Measurements from ENCODE around the gene LAMA4.
"Not testable (repeated sequence)": the region's sequence is repeated elsewhere in the genome, so short reads cannot be mapped to it uniquely, and the experiment has no call there.

LAMA4 gene

DNA sequence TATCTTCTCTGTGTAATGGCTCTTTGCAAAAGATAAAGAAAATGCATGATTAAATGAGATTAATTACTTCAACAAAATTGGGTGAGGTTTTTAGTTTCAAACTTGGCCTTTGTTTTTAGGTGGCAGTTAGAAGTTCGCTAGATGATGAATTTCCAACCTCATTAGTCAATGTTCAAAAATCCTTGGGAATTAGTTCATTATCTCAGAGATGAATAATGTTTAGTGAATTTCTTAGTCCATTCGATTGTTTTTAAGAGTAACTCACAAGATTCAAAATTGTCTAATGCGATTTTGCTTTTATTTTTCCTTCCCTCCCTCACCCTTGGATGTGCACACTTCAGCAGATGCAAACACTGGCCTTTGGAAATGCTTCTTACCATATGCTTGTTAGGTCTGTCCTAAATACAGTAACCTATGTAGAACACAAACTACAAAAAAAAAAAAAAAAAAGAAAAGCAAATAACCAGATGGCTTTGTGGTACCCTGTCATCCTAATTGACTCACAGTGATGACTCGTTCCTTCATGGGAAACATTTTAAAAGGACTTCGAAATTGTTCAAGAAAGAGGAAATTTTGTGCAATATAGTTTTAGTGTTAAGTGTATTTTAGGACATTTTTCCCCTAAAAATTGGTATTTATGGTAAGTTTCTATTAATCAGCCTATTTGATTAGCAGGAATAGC is 100.3 kb downstream of the LAMA4 start:
- DNase-seq (ENCODE audit: low read depth in 2 of 2): no peak

DNA sequence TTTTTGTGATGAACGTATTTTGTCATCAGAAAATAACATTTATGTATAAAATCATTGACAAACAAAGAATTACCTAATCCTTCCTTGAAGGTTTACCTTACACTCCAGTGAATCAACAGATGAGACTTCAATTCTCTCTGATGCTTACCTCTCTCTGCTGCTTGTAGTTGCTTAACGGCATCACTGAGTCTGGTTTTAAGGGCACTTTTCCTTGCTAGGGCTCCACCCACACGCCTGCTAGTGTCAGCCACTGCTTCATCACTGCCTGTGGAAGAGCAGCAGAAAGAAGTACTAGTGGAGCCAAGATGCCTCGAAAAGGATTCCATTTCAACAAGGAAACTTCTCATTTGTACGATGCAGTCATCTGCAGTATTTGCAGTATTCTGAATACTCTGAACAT is 104.0 kb downstream of the LAMA4 start:
- DNase-seq (ENCODE audit: low read depth in 2 of 2): no peak

DNA sequence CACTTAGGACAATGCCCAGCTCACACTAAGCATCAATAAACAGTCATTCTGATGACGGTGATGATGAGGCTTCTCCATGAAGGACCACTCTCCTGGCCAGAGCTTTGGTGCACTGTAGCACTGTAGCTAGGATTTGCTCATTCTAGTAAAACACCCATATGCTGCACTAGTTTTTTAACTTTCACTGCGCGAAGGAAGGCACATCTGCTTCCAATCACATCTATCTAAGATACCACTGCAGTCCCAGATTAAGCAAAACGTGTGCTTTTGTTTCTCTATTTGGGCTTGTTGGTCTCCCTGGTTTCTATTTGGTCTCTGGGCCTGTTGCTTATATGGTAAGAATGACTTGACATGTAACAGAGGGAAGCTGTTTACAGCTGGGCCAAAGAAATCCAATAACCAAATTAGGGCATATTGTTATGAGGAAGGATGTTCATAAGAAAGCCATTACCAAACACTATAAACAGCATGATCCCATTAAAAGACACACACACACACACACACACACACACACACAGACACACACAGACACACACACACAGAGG is 104.6 kb downstream of the LAMA4 start:
- DNase-seq (ENCODE audit: low read depth in 2 of 2): no peak

DNA sequence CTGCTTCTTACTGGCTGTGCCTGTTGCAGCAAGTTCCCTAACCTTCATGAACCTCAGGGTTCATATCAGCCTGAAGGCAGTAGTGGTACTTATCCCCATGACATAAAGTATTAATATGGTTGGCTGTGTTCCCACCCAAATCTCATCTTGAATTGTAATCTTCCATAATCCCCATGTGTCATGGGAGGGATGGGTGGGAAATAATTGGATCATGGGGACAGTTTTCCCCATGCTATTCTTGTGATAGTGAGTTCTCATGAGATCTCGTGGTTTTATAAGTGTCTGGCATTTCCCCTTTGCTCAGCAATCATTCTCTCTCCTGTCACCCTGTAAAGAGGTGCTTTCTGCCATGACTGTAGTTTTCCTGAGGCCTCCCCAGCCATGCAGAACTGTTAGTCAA is 105.1 kb downstream of the LAMA4 start:
- DNase-seq (ENCODE audit: low read depth in 2 of 2): no peak

DNA sequence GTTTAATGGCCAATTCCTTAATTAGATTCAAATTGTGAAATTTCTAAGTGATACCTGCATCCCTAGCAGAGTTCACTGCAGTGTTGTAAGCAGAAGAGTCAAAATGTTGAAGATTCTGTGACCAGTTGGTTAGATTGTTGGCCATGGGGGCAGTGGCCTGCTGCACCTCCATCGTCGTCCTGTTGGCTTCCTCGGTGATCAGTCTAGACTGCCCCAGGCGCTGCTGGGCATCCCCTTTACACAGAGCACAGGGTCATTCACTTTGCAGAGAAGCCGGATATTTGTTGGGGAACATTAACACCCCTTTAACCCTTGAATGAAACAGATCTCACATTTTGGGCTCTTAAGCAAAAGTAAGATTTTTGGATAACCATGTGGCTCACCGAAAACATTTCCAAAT is 106.3 kb downstream of the LAMA4 start:
- no peak for DNase-seq (ENCODE audit: low read depth in 2 of 2)

DNA sequence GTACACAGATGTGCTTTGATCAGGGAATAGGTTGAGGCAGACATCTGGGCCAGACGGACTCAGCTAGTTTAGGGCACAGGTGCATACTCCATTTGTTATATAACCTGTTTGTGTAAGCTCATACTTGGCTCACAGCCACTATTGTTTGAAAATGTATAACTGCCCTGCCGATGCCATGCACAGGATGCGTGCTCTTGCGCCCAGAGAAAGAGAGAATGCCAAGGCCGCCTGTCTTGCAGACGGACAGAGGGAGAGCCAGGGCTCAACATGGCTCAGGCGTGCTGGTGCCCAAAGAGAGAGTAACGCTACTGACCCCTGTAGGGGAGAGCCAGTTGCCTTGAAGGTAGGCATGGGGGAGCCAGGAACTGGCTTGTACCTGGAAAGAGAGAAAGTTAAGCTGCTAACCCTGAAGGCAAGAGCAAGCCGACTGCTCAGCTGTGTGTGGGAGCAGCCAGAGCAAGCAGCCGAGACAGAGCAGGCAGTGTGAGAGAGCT is 109.2 kb downstream of the LAMA4 start:
- DNase-seq (ENCODE audit: low read depth in 2 of 2): no peak

DNA sequence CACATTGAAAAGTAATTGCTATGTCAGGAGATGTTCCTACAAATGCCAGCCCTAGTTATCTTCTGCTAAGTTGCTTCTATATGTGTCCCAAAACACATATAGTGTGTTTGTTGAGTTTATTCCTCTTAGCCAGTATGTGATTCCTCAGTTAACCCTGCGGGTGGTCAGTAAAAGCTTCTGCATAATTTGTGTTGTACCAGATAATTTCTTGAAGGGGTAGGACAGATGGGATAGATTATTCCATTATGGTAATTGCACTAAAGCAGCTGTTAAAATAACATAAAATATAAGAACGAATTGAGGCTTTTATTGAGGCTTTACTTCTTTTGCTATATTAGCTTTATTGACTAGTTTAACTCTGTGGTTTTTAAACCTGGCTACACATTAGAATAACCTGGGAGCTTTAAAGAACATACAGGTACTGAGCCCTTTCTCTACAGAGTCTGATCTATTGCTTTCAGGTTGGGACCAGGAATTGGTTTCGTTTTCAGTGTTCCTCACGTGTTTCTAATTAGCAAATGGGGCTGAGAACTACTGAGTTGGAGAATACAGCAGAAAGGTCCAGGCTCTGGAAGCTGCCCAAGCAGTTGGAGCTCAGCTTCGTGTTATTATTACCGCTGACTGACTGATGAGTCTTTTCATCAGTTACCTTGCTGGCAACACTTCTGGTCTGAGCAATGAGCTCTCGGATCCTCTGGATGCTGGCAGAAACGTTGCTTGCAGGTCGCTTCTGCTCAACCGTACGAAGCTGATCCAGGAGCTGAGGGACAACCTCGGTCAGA is 110.0 kb downstream of the LAMA4 start:
- no peak for DNase-seq (ENCODE audit: low read depth in 2 of 2)

DNA sequence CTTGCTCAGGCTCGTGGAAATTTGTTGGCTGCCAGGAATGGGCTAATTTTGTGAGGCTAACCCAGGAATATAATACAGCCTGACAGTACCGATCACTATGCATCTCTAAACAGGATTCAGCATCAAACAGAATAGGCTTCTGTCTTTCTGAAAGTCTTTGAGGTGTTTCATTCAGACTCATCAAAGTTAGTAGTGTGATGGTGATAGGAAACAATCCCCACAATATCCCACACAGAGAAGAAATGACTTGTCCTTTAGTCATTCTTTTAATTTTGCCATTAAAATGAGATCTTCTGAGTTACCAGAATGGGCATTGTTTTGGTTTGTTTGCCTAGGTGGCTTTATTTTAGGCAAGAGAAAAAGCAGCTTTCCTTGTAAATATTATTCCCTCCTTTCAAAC is 112.7 kb downstream of the LAMA4 start:
- DNase-seq (ENCODE audit: low read depth in 2 of 2): no peak

DNA sequence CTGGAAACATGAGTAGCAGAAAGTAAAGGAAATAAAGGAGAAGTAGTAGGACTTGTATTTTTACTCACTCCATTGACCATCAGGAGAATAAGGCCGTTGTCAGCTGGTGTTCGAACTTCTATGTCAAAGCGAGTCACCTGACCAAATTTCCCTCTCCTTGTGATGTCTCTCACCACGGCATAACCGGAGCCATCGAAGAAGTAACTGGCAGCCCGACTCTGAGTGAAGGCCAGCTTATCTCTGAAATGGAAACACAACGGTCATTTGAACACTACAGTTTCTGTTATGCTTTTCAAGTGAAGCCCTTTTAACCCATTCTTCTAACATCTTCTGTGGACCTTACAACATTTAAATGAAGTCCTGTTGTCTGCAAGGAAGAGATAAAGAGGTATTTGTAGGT is 115.3 kb downstream of the LAMA4 start:
- DNase-seq (ENCODE audit: low read depth in 2 of 2): no peak

DNA sequence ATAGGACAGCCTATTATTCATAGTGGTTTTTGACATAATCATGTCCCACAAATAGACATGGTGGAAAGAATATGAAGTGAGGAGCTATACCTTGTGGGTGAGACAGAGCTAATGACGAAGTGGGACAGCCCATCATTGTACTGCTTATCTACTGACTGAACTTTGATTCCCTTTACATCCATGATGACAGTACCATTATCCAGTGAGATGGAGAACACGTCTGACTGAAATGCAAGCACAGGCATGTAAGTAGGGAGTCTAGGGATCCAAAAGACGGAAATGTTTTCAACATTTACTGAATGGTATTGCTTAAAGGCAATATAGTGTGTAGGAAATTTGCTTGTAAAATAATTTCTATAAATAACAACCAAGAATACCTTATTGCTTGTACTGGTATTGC is 123.5 kb downstream of the LAMA4 start:
- DNase-seq (ENCODE audit: low read depth in 2 of 2): no peak

DNA sequence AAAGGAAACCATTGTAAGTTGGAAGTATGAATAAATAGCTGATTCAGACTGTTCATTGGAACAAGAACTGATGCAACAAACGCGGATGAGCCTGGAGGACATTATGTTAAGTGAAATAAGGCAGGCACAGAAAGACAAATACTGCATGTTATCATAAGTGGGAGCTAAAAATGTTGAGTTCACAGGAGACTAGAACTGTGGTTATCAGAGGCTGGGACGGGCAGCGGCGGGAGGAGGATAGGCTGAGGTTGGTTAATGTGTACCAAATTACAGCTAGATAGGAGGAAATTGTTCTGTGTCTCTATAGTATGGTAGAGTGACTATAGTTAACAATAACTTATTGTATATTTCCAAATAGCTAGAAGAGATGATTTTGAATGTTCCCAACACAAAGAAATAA is 126.2 kb downstream of the LAMA4 start:
- no peak for DNase-seq (ENCODE audit: low read depth in 2 of 2)

DNA sequence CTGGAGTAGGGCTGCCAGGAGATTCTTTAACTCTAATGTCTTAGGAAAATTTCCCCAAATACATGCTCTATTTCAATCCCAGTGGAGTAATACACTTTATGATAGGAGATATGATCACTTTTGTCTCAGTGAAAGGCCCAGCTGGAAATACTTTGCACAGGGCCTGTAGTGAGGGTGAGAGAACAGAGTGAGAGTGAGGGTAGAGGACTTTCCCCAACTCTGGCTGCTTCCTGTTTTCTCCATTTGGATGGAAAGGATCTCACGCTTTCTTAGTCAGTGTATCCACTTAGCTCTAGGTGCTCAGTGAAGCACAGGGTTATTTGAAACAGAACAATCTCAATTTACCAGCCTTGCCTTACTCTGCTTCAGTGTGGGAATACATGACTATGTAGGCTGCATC is 130.4 kb downstream of the LAMA4 start:
- no peak for DNase-seq (ENCODE audit: low read depth in 2 of 2)

DNA sequence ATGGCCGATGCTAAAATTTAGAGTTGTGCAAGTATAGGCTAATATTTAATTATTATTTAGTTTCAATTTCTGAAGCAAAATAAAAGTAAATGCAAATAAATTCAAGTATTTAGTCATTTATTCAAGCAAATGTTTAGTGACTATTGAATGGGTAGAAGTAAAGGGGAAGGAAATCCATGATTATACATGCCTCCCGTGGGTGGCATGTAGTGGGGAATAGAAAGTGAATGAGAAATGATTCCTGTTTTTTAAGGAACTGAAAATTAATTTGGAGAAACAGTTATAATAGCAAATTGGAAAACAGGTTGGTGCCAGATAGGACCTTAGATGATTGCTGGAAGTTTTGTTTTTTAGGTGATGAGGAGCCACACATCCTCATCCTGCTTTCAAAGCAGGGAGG is 131.6 kb downstream of the LAMA4 start:
- no peak for DNase-seq (ENCODE audit: low read depth in 2 of 2)

DNA sequence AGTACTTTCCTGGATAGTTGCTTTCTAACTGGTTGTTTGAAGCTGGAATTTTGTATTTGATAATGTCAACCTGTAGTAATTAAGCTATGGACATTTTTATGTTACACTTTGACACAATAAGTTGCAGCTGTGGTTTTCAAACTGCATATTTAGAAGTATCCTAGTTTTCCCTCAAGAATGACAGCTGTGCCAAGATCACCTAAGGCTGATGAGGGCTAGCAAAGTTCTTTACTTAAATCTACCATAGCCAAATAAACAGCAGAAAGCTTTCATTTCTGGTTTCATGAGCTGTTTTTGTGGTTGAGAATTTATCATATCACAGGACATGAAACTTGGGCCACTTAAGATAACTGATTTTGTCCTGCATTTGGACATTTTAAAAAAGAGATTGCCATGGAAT is 136.3 kb downstream of the LAMA4 start:
- no peak for DNase-seq (ENCODE audit: low read depth in 2 of 2)

DNA sequence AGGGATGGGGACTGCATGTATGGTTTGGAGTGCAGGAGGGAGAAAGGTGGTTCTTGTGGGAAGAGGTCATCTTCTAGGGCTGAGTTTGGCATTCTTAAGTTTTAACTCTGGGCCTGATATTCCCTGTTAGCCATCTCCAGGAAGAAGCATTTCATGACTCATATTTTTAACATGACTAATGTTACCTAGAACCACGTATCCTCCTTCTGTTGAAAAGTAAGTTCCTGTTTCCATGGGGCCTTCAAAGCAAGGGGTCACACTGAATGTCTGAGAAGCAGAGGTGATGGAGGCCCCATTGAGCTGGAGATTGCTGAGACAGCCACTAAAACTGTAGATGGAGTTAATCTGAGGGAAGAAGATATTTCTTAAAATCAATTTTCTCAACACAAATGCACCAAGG is 136.8 kb downstream of the LAMA4 start:
- no peak for DNase-seq (ENCODE audit: low read depth in 2 of 2)

DNA sequence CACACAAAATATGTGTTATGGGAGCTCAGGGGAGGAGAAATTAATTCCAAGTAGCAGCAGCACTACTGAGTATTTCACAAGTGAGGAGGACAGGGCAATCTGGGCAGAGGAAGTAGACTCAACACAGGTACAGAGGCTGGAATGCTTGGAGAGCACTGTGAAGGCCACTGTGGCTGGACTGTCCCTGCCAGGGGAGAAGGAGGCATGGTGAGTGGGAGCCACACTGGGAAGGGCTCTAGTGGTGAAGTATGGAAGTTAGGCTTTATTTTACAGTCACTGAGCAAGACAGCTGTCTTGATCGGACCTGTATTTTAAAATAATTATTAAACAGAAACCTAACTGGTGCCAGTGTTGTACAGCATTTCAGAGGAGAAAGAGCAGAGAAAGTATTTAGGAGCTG is 138.1 kb downstream of the LAMA4 start:
- no peak for DNase-seq (ENCODE audit: low read depth in 2 of 2)

DNA sequence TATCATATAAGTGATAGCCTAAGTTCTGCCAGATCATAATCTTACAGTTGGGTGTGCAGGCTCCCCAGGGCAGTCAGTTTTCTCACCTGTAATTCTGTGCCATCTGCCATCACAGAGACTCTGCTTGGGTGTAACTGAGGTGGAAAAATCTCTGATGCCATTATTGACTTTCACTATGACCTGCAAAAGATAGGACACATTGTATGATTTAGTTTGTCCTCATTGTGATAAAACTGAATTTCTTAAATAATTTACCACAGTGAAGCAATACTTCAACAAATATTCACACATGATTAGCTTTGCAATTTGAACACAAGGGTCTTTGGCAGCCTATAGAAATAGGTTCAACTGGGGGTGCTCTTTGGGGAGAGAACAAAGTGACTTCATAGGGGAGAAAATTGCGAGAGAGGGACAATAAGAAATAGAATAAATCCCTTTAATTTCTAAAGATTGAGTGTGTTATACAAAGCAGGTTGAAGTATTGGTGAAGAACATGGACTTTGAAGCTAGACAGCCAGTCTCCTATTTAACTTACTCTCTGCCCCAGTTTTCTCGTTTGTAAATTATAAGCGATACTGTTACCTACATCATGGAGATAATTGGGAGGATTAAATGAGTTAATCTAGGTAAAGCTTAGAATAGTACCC is 139.7 kb downstream of the LAMA4 start:
- no peak for DNase-seq (ENCODE audit: low read depth in 2 of 2)

DNA sequence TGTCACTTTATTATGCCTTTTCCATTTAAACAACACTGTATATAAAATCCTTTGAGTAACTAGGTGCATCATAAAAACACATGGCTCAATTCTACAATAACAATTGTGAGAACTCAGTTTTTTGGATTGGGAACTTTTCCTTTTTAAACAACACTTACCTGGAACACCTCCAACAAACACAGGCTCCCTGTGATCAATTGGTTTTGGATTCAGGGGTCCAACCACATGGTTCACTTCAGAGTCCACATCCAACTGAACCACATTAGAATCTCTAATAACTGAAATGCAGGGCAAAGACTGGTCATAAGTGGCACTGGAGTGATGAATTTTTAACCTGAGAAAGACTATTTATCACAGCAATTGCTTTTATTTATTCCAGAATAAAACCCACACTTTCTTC is 140.4 kb downstream of the LAMA4 start:
- no peak for DNase-seq (ENCODE audit: low read depth in 2 of 2)

DNA sequence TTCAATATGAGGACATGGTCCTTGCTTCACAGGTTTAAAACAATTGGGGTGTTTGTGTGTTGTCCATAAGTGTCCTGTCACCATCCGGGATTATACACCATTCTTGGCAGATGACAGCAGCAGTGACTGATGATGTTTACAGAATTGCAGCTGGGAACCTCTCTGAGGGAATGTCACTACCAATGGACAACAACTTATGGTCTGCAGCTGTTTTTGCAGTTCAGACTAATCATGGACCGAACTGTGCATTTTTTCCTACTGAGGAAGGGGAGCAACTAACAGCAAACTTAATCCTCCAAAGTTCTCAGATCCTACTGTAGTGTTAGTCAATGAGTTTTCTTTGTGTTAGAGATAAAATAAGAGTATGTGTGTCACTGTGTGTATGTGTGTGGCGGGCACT is 140.9 kb downstream of the LAMA4 start:
- DNase-seq (ENCODE audit: low read depth in 2 of 2): no peak

DNA sequence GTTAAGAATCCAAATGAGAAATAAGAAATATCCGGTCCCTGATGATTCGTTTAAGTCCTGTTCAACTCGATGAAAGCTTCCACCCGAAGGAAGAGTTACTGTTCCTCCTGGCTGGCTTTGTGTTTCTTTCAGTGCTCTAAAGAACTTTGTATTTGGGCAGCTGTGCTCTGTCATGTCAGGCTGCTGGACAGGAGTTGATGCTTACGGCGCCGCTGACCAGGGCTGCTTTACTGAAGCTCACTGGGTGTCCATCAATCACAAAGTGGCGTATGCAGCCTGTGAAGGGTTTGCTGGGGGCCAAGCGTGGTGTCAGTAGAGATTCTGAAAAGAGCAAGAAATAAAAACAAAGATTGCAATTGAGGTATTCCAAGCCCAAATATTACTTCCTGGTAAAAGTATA is 145.1 kb downstream of the LAMA4 start:
- no peak for DNase-seq (ENCODE audit: low read depth in 2 of 2)

DNA sequence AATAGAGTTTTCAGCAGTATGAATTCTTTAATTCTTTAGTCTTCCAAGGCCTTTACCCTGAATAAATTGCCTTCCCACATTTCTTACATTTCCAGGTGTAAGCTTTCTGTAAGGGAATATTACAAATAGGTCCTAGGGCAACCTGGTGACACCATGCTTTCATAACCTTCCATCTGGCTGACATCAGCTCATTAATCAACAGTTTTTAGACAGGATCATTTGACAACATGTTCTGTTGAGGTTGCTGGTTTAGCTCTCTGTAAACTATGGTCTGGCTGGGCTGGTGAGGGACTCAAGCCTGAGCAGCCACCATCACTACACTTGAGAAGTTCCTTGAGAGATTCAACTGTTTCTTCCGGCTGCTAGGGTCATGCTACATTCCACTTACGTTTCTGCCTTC is 147.8 kb downstream of the LAMA4 start:
- DNase-seq (ENCODE audit: low read depth in 2 of 2): no peak

DNA sequence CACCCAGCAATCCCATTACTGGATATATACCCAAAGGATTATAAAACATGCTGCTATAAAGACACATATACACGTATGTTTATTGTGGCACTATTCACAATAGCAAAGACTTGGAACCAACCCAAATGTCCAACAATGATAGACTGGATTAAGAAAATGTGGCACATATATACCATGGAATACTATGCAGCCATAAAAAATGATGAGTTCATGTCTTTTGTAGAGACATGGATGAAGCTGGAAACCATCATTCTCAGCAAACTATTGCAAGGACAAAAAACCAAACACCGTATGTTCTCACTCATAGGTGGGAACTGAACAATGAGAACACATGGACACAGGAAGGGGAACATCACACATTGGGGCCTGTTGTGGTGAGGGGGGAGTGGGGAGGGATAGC is 148.3 kb downstream of the LAMA4 start:
- DNase-seq (ENCODE audit: low read depth in 2 of 2): not testable (repeated sequence)

DNA sequence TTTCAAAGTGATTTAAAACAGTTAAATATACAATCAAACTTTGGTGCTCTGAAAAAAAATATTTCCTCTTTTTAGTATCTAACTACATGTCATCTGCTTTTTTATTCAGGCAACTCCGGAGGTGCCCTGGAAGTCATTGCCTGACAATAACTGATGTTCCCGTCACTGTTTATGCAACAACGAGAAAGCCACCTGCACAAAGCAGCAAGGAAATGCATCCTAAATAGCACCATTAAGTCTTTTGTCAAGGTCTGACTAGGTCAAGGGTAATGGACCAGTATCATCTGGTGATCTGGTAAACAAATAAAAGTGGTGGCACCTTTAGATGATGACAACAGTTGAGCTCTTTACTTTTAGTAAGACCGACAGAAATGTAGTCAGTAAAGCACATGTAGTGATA is 153.8 kb downstream of the LAMA4 start:
- no peak for DNase-seq (ENCODE audit: low read depth in 2 of 2)
